OCI-LY1 (cell line): ENCODE results near the gene C20orf96.

Experiments
- EZH2 ChIP-seq: fragments of 200-600 bp; sonication (generic), shearing (Covaris generic); IDR thresholded peaks from 2 replicates; pipeline ENCODE4 v1.8.0; 2017; ENCODE audit warnings: borderline replicate concordance, mixed run types, mild to moderate bottlenecking, antibody characterized with exemption, low read length, moderate library complexity, mixed read lengths
- TF ChIP-seq, protein P1 (sequence below): fragments of 200-600 bp; sonication (generic), shearing (Covaris generic); IDR thresholded peaks from 2 replicates; pipeline ENCODE4 v1.5.1; 2017; ENCODE audit warnings: mild to moderate bottlenecking, antibody characterized with exemption, low read length, moderate library complexity, mixed read lengths

DNA sequence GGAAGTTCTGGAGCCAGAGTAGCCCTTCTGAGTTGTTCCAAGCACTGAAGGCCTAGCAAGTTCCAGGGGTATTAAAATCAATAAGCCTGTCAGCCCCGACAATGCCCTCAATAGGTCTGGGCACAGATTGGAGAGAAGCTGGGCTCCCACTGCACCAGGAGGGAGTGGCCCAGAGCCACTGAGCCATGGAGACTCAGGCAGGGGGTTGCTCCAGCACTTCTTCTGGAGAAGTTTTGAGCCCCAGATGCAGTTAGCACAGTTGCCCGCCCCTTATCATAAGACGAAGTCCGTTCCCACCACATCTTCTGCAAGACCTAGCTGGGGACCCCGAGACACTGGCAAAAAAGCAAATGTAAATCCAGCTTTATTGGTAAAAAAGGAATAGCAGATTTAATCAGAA lies 20.0 kb downstream of the C20orf96 start:
- TF ChIP-seq, protein P1, sequence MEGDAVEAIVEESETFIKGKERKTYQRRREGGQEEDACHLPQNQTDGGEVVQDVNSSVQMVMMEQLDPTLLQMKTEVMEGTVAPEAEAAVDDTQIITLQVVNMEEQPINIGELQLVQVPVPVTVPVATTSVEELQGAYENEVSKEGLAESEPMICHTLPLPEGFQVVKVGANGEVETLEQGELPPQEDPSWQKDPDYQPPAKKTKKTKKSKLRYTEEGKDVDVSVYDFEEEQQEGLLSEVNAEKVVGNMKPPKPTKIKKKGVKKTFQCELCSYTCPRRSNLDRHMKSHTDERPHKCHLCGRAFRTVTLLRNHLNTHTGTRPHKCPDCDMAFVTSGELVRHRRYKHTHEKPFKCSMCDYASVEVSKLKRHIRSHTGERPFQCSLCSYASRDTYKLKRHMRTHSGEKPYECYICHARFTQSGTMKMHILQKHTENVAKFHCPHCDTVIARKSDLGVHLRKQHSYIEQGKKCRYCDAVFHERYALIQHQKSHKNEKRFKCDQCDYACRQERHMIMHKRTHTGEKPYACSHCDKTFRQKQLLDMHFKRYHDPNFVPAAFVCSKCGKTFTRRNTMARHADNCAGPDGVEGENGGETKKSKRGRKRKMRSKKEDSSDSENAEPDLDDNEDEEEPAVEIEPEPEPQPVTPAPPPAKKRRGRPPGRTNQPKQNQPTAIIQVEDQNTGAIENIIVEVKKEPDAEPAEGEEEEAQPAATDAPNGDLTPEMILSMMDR = no peak
- no peak for TF ChIP-seq EZH2
